Measurements from ENCODE around the gene OSER1. TPM values are rescaled to one million over a fixed set of nuclear protein-coding genes. Genes with fewer than 3 reads are reported as not detected.

Gene OSER1
- total and polyA plus RNA-seq, 9 of the 15 experiments (the other 6 are each of a cell fraction or from before 2014, with no cell fraction given): 15.5 to 57.3 (median 19.9) TPM

GRCh38 chr20:44176833-44177534, 33.6 kb downstream of the OSER1 start:
- POLR2A ChIA-PET: interaction anchor here (1.6 kb wide), 1 partner anchor 13 kb away, joined by 7 read pairs; no protein-coding TSS in a partner anchor
- 0% methylated on average over 12 of the region's 14 CpGs for WGBS (ENCODE audit: insufficient coverage, low coverage, missing lambda C conversion rate)
- Histone ChIP-seq H3K27me3 (ENCODE audit: control insufficient read depth in 2 of 2, insufficient read depth in 2 of 2, low read length in 2 of 2) (peaks cover 29 to 45% of the 10 kb centered on the region in 2 experiments), H3K9me3 (replicated peaks; ENCODE audit: control insufficient read depth, insufficient read depth, low read depth, low read length) (no peaks in the 10 kb centered on the region), H3K27ac (ENCODE audit: extremely low read depth, low read depth, low read length) (no peak overlapping the region), H3K4me1 (replicated peaks in 1 of 2; ENCODE audit: control insufficient read depth in 2 of 2, insufficient read depth in 2 of 2, low read length in 2 of 2) (no peaks in the 10 kb centered on the region), H3K4me2 (ENCODE audit: insufficient read depth, low read length) (no peak overlapping the region), H3K9me1 (ENCODE audit: control insufficient read depth, insufficient read depth, low read length) (no peaks in the 10 kb centered on the region), H4K20me1 (replicated peaks; ENCODE audit: control insufficient read depth, insufficient read depth, low read length) (no peaks in the 10 kb centered on the region), H3K9ac (ENCODE audit: insufficient read depth in 1 of 2, low read depth in 2 of 2, low read length in 2 of 2) (no peak overlapping the region), H2AFZ (ENCODE audit: low read depth, low read length) (no peak overlapping the region), H3K4me3 (no peak overlapping the region), H3K36me3 (ENCODE audit: control insufficient read depth, insufficient read depth, low read length) (no peaks in the 10 kb centered on the region), H3K79me2 (ENCODE audit: control insufficient read depth, insufficient read depth, low read length) (no peaks in the 10 kb centered on the region)
- no peak for TF ChIP-seq JUNB (CRISPR knock-in tag; conservative IDR thresholded peaks at IDR 0.05)
- no peak for TF ChIP-seq ZFP30 (CRISPR knock-in tag; IDR thresholded peaks at IDR 0.05; ENCODE audit: borderline replicate concordance)
- TF ChIP-seq CHD1 (IDR thresholded peaks at IDR 0.05; ENCODE audit: low read length): no peak
- TF ChIP-seq ZNF41 (CRISPR knock-in tag; conservative IDR thresholded peaks at IDR 0.05): no peak
- no peak for TF ChIP-seq MIER1 (IDR thresholded peaks at IDR 0.05; ENCODE audit: low read depth)
- TF ChIP-seq ZNF436 (CRISPR knock-in tag; IDR thresholded peaks at IDR 0.05): no peak
- no peak for TF ChIP-seq CBFB (CRISPR knock-in tag; IDR thresholded peaks at IDR 0.05)
- TF ChIP-seq PATZ1 (CRISPR knock-in tag; IDR thresholded peaks at IDR 0.05; ENCODE audit: borderline replicate concordance): no peak
- TF ChIP-seq HDAC2 (IDR thresholded peaks at IDR 0.05): no peak
- TF ChIP-seq, protein P1, sequence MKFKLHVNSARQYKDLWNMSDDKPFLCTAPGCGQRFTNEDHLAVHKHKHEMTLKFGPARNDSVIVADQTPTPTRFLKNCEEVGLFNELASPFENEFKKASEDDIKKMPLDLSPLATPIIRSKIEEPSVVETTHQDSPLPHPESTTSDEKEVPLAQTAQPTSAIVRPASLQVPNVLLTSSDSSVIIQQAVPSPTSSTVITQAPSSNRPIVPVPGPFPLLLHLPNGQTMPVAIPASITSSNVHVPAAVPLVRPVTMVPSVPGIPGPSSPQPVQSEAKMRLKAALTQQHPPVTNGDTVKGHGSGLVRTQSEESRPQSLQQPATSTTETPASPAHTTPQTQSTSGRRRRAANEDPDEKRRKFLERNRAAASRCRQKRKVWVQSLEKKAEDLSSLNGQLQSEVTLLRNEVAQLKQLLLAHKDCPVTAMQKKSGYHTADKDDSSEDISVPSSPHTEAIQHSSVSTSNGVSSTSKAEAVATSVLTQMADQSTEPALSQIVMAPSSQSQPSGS (CRISPR knock-in tag; IDR thresholded peaks at IDR 0.05): no peak
- TF ChIP-seq ZNF583 (CRISPR knock-in tag; IDR thresholded peaks at IDR 0.05): no peak
- no peak for TF ChIP-seq ETV1 (tag; conservative IDR thresholded peaks at IDR 0.05; ENCODE audit: low read depth)
- TF ChIP-seq, protein P2, sequence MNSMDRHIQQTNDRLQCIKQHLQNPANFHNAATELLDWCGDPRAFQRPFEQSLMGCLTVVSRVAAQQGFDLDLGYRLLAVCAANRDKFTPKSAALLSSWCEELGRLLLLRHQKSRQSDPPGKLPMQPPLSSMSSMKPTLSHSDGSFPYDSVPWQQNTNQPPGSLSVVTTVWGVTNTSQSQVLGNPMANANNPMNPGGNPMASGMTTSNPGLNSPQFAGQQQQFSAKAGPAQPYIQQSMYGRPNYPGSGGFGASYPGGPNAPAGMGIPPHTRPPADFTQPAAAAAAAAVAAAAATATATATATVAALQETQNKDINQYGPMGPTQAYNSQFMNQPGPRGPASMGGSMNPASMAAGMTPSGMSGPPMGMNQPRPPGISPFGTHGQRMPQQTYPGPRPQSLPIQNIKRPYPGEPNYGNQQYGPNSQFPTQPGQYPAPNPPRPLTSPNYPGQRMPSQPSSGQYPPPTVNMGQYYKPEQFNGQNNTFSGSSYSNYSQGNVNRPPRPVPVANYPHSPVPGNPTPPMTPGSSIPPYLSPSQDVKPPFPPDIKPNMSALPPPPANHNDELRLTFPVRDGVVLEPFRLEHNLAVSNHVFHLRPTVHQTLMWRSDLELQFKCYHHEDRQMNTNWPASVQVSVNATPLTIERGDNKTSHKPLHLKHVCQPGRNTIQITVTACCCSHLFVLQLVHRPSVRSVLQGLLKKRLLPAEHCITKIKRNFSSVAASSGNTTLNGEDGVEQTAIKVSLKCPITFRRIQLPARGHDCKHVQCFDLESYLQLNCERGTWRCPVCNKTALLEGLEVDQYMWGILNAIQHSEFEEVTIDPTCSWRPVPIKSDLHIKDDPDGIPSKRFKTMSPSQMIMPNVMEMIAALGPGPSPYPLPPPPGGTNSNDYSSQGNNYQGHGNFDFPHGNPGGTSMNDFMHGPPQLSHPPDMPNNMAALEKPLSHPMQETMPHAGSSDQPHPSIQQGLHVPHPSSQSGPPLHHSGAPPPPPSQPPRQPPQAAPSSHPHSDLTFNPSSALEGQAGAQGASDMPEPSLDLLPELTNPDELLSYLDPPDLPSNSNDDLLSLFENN (IDR thresholded peaks at IDR 0.05; ENCODE audit: low read depth in 2 of 2, low read length in 2 of 2): no peak
- TF ChIP-seq TAF15 (IDR thresholded peaks at IDR 0.05; ENCODE audit: low read depth, low read length): no peak
- no peak for TF ChIP-seq RFX5 (IDR thresholded peaks at IDR 0.05; ENCODE audit: low read depth, low read length)
- no peak for TF ChIP-seq SMAD1 (IDR thresholded peaks at IDR 0.05; ENCODE audit: low read depth, low read length, partially characterized antibody)
- ATAC-seq: no peak
- BruUV-seq (replicated peaks): no TSS peak
- no peak for DNase-seq (ENCODE audit: extremely low read depth in 1 of 4, low spot score in 3 of 4)
- intact Hi-C loops (cut with micrococcal nuclease): no loop called here
- no peak for FAIRE-seq
- CTCF ChIA-PET (ENCODE audit: low intra/inter-chr PET ratio): no interaction called here
- in situ Hi-C loops (cut with MboI): no loop called here
